K562 (cell line): ENCODE results near the gene THAP5. TPM values are rescaled to one million over a fixed set of nuclear protein-coding genes. Genes with fewer than 3 reads are reported as not detected.

ENCODE experiments used
- ATAC-seq: fragments of 200-7000 bp; cut with Tn5 transposase; 3 replicates; pipeline ENCODE4 v1.9.1; 2020; ENCODE audit warnings: moderate library complexity
- BruUV-seq: library from RNA; stranded (reverse); fragments of 400-500 nt; replicated peaks from 2 replicates; lab custom pipeline; 2021; lab: Mats Ljungman, UMichigan
- CTCF ChIA-PET: fragments of 300-600 bp; formaldehyde crosslinking; extraction: SDS; loops from one replicate; lab custom pipeline; 2021; ENCODE audit warnings: low intra/inter-chr PET ratio; lab: Yijun Ruan, JAX
- POLR2A ChIA-PET: fragments of 300-600, 350-650 bp; sonication (Branson Sonifier 250); formaldehyde crosslinking; extraction: SDS; loops from one replicate; lab custom pipeline; 2021; ENCODE audit warnings: antibody characterized with exemption, inconsistent platforms; lab: Yijun Ruan, JAX
- DNase-seq, 4 experiments: peaks; one replicate each; pipeline versions ENCODE4 v3.0.0 to v3.0.0-alpha.2; 2011 to 2018; ENCODE audit warnings: low spot score in 3 of 4, mixed read lengths in 3 of 4; ENCODE audit errors: extremely low read depth in 1 of 4
- FAIRE-seq: peaks from 2 replicates; lab custom pipeline; 2011; peaks lifted over from hg19 to GRCh38; lab: Jason Lieb, UNC
- H2AFZ ChIP-seq: 2 replicates; pipeline ENCODE4 v1.6.0; 2011; ENCODE audit warnings: low read depth, low read length, control low read depth, inconsistent platforms
- H3K27ac ChIP-seq: fragments of 200-600 bp; 3 replicates; pipeline ENCODE4 v1.8.0; 2011; ENCODE audit warnings: low read depth, mild to moderate bottlenecking, control low read depth, inconsistent platforms, low read length, moderate library complexity, mixed read lengths; ENCODE audit errors: extremely low read depth
- H3K27me3 ChIP-seq, 2 experiments: fragments of 300-600 bp in 1 of 2; 2 replicates in 1 of 2; 3 replicates in 1 of 2; pipeline versions ENCODE4 v1.6.0 to v1.8.0; 2011; ENCODE audit warnings: inconsistent platforms in 2 of 2, low read length in 2 of 2, mild to moderate bottlenecking in 1 of 2, mixed read lengths in 1 of 2, moderate library complexity in 1 of 2; ENCODE audit not compliant: control insufficient read depth in 2 of 2, insufficient read depth in 2 of 2
- H3K36me3 ChIP-seq: fragments of 300-600 bp; 3 replicates; pipeline ENCODE4 v1.8.0; 2011; ENCODE audit warnings: mild to moderate bottlenecking, low read length, inconsistent platforms; ENCODE audit not compliant: control insufficient read depth, insufficient read depth
- H3K4me1 ChIP-seq, 2 experiments: fragments of 200-600 bp in 1 of 2; replicated peaks in 1 of 2; 2 replicates in 1 of 2; 3 replicates in 1 of 2; pipeline versions ENCODE4 v1.5.1 to v1.8.0; 2011; ENCODE audit warnings: inconsistent platforms in 2 of 2, low read length in 2 of 2, mild to moderate bottlenecking in 1 of 2, mixed read lengths in 1 of 2, moderate library complexity in 1 of 2; ENCODE audit not compliant: control insufficient read depth in 2 of 2, insufficient read depth in 2 of 2
- H3K4me2 ChIP-seq: 2 replicates; pipeline ENCODE4 v1.6.1; 2011; ENCODE audit warnings: low read length, control low read depth, inconsistent platforms, mixed read lengths; ENCODE audit not compliant: insufficient read depth
- H3K4me3 ChIP-seq: fragments of 200-600 bp; sonication (generic), shearing (Covaris generic); 2 replicates; pipeline ENCODE4 v1.5.1; 2016; ENCODE audit warnings: control low read depth, inconsistent platforms
- H3K79me2 ChIP-seq: fragments of 200-600 bp; 3 replicates; pipeline ENCODE4 v1.8.0; 2011; ENCODE audit warnings: low read length, inconsistent platforms; ENCODE audit not compliant: control insufficient read depth, insufficient read depth
- H3K9ac ChIP-seq, 2 experiments: 2 replicates each; pipeline versions ENCODE4 v1.6.0 to v1.6.1; 2011; ENCODE audit warnings: low read depth in 2 of 2, low read length in 2 of 2, control low read depth in 1 of 2, inconsistent platforms in 1 of 2, mild to moderate bottlenecking in 1 of 2, mixed read lengths in 1 of 2; ENCODE audit not compliant: insufficient read depth in 1 of 2
- H3K9me1 ChIP-seq: one replicate; pipeline ENCODE4 v1.6.0; 2011; ENCODE audit warnings: inconsistent platforms, mild to moderate bottlenecking, low read length, moderate library complexity; ENCODE audit not compliant: control insufficient read depth, insufficient read depth
- H3K9me3 ChIP-seq: replicated peaks from 2 replicates; pipeline ENCODE4 v1.5.1; 2011; ENCODE audit warnings: low read depth, low read length, inconsistent platforms; ENCODE audit not compliant: control insufficient read depth, insufficient read depth
- H4K20me1 ChIP-seq: replicated peaks from 2 replicates; pipeline ENCODE4 v1.6.1; 2011; ENCODE audit warnings: low read length, inconsistent platforms, mixed read lengths; ENCODE audit not compliant: control insufficient read depth, insufficient read depth
- BRD4 ChIP-seq: fragments of 200-600 bp; sonication (generic); IDR thresholded peaks from 2 replicates; pipeline ENCODE4 v1.6.1; 2017; ENCODE audit warnings: inconsistent platforms
- ETV5 ChIP-seq: sonication (generic); formaldehyde crosslinking; IDR thresholded peaks from 2 replicates; pipeline ENCODE4 v1.4.0; 2020; ENCODE audit warnings: low read depth, mild to moderate bottlenecking, missing genetic modification reagents
- ETV6 ChIP-seq, 3 experiments: fragments of 150-350 bp in 1 of 3; sonication (generic) in 1 of 3; formaldehyde crosslinking in 1 of 3; IDR thresholded peaks; 2 replicates each; pipeline versions ENCODE4 v1.6.1 to v1.8.0; 2014 to 2022; ENCODE audit warnings: borderline replicate concordance in 2 of 3, low read depth in 2 of 3, antibody characterized with exemption in 1 of 3, low read length in 1 of 3, mild to moderate bottlenecking in 1 of 3, missing genetic modification reagents in 1 of 3
- NEUROD1 ChIP-seq: fragments of 150-350 bp; IDR thresholded peaks from 2 replicates; pipeline ENCODE4 v1.6.1; 2014; ENCODE audit warnings: borderline replicate concordance, low read length, low read depth; ENCODE audit not compliant: partially characterized antibody
- VEZF1 ChIP-seq: fragments of 200-800 bp; sonication (Bioruptor generic); IDR thresholded peaks from 2 replicates; pipeline ENCODE4 v1.6.1; 2017; ENCODE audit warnings: missing genetic modification characterization, missing compliant biosample characterization
- ZKSCAN8 ChIP-seq: fragments of 200-800 bp; sonication (Bioruptor generic); IDR thresholded peaks from 2 replicates; pipeline ENCODE4 v1.6.1; 2016; ENCODE audit warnings: missing genetic modification characterization, missing compliant biosample characterization
- WGBS: fragments of 100-300 bp; shearing (Covaris generic); methylation state at CpG from one replicate; pipeline ENCODE4 v1.1.6; 2016; ENCODE audit warnings: low coverage, mixed read lengths; ENCODE audit not compliant: insufficient coverage; ENCODE audit errors: missing lambda C conversion rate; 5-methylcytosine and 5-hydroxymethylcytosine counted together
- in situ Hi-C: fragments of 300-500 bp; cut with MboI; formaldehyde crosslinking; loops from 4 replicates; pipeline ENCODE4 v1.15.0; 2018; ENCODE audit warnings: inconsistent platforms, mixed read lengths
- intact Hi-C: fragments of 100-400 bp; cut with micrococcal nuclease; formaldehyde crosslinking; loops from 2 replicates; pipeline ENCODE4 v1.14.2; 2022
- polyA plus RNA-seq, 8 experiments: library from polyadenylated mRNA; depleted of rRNA in 4 of 8; stranded (reverse) in 5 of 8; unstranded in 3 of 8; fragments of >200 nt; fragmentation: Nextera tagmentation in 2 of 8; fragmentation: Illumina TruSeq in 1 of 8; extraction: Ambion mirVana in 2 of 8; extraction: Trizol in 1 of 8; gene quantifications; 2 replicates each; pipeline versions ENCODE4 v1.2.1 to v1.2.3, GENCODE V29; 2011 to 2014; ENCODE audit warnings: inconsistent platforms in 1 of 8, missing spikeins in 1 of 8
- total RNA-seq, 7 experiments: library from RNA; depleted of rRNA in 6 of 7; stranded (reverse); fragments of >200 nt in 6 of 7; fragmentation: Illumina TruSeq in 2 of 7; extraction: Trizol in 2 of 7; gene quantifications; 2 replicates each; pipeline versions ENCODE4 v1.2.1 to v1.2.3, GENCODE V29; 2011 to 2021; ENCODE audit warnings: low replicate concordance in 1 of 7
- TF ChIP-seq, protein P1 (sequence below): sonication (generic); formaldehyde crosslinking; IDR thresholded peaks from 2 replicates; pipeline ENCODE4 v1.8.1; 2023; ENCODE audit warnings: missing genetic modification reagents, mild to moderate bottlenecking, borderline replicate concordance

Gene THAP5
- total and polyA plus RNA-seq, 9 of the 15 experiments (the other 6 are each of a cell fraction or from before 2014, with no cell fraction given) = 16.5 to 58.1 (median 28.2) TPM

GRCh38 chr7:108585843-108586242, 16.3 kb upstream of the THAP5 start:
- Histone ChIP-seq H2AFZ (no peak overlapping the region), H3K36me3 (no peaks in the 10 kb centered on the region), H3K9me1 (no peaks in the 10 kb centered on the region), H3K27ac (no peak overlapping the region), H3K4me3 (no peak overlapping the region), H3K4me2 (no peak overlapping the region), H3K9ac (no peak overlapping the region), H3K4me1 (peaks cover 5 to 16% of the 10 kb centered on the region in 2 experiments), H3K9me3 (no peaks in the 10 kb centered on the region), H3K27me3 (peaks cover 4 to 5% of the 10 kb centered on the region in 2 experiments; a peak in 2 of 5 replicates), H3K79me2 (no peaks in the 10 kb centered on the region), H4K20me1 (no peaks in the 10 kb centered on the region)
- peak; percentile 34; the same call in 2 of the 3 replicates for ATAC-seq
- no peak for FAIRE-seq
- DNase-seq = no peak
- CTCF ChIA-PET = no interaction called here
- intact Hi-C loops (no loop called here), in situ Hi-C loops (no loop called here)
- TF ChIP-seq, protein P1, sequence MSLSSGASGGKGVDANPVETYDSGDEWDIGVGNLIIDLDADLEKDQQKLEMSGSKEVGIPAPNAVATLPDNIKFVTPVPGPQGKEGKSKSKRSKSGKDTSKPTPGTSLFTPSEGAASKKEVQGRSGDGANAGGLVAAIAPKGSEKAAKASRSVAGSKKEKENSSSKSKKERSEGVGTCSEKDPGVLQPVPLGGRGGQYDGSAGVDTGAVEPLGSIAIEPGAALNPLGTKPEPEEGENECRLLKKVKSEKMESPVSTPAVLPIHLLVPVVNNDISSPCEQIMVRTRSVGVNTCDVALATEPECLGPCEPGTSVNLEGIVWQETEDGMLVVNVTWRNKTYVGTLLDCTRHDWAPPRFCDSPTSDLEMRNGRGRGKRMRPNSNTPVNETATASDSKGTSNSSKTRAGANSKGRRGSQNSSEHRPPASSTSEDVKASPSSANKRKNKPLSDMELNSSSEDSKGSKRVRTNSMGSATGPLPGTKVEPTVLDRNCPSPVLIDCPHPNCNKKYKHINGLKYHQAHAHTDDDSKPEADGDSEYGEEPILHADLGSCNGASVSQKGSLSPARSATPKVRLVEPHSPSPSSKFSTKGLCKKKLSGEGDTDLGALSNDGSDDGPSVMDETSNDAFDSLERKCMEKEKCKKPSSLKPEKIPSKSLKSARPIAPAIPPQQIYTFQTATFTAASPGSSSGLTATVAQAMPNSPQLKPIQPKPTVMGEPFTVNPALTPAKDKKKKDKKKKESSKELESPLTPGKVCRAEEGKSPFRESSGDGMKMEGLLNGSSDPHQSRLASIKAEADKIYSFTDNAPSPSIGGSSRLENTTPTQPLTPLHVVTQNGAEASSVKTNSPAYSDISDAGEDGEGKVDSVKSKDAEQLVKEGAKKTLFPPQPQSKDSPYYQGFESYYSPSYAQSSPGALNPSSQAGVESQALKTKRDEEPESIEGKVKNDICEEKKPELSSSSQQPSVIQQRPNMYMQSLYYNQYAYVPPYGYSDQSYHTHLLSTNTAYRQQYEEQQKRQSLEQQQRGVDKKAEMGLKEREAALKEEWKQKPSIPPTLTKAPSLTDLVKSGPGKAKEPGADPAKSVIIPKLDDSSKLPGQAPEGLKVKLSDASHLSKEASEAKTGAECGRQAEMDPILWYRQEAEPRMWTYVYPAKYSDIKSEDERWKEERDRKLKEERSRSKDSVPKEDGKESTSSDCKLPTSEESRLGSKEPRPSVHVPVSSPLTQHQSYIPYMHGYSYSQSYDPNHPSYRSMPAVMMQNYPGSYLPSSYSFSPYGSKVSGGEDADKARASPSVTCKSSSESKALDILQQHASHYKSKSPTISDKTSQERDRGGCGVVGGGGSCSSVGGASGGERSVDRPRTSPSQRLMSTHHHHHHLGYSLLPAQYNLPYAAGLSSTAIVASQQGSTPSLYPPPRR (CRISPR knock-in tag) = no peak
- no peak for TF ChIP-seq ETV6 (IDR thresholded peaks at IDR 0.05; ENCODE audit: borderline replicate concordance in 1 of 2, low read depth in 2 of 2, low read length in 1 of 2)
- no peak for TF ChIP-seq ETV6 (CRISPR knock-in tag; IDR thresholded peaks at IDR 0.05; ENCODE audit: borderline replicate concordance)
- peak; percentile 36; the same call in 1 of the 2 replicates for TF ChIP-seq ETV5 (CRISPR knock-in tag)
- TF ChIP-seq NEUROD1 = no peak
- no peak for TF ChIP-seq BRD4
- 0 out of 2 replicates have a peak, but pooled peaks have one; percentile 20 for TF ChIP-seq ZKSCAN8 (CRISPR knock-in tag)
- TF ChIP-seq VEZF1 (CRISPR knock-in tag) = 0 out of 2 replicates have a peak, but pooled peaks have one; percentile 3
- 25% methylated on average over 2 of the region's 2 CpGs for WGBS
- BruUV-seq = no TSS peak
- POLR2A ChIA-PET = interaction anchor here (1.0 to 3.0 kb wide), 2 partner anchors 10 to 16 kb away, joined by 3 to 16 read pairs; partner anchors contain the start of genes DNAJB9 and THAP5
